Measurements from ENCODE around the gene DTL. TPM values are rescaled to one million over a fixed set of nuclear protein-coding genes. Genes with fewer than 3 reads are reported as not detected.
A peak's percentile ranks its signal among the peaks of the same experiment; 100 is the strongest.

DTL gene
- 26.7 TPM for total RNA-seq (2021; ENCODE audit: unreplicated experiment)
- polyA plus RNA-seq (2012; ENCODE audit: insufficient read length): 7.8 TPM
- Bru-seq, nascent RNA: percentile 90 among the genes with signal in this experiment
- percentile 82 among the genes with signal in this experiment for BruChase-seq, experiment 1, labeled RNA remaining after a 2-hour chase
- percentile 70 among the genes with signal in this experiment for BruChase-seq, experiment 2, labeled RNA remaining after a 6-hour chase
- long read RNA-seq, full-length matches to known transcripts: 24 of 59 reads
- long read RNA-seq, partial matches to known transcripts: 30 of 59 reads
- long read RNA-seq, other reads (novel, unspliced or antisense): 5 of 59 reads

- Histone ChIP-seq H3K9me3 (ENCODE audit: control insufficient read depth, insufficient read depth, low read depth, low read length) (no peaks in the 10 kb centered on the region), H3K27me3 (ENCODE audit: control insufficient read depth, insufficient read depth, low read length) (no peaks in the 10 kb centered on the region), H3K4me1 (ENCODE audit: control insufficient read depth, insufficient read depth, low read length) (peaks cover 61% of the 10 kb centered on the region), H3K4me3 (ENCODE audit: low read depth in 2 of 2, low read length in 2 of 2) (peak within 1 kb of the TSS; percentile 94 to 97), H3K36me3 (ENCODE audit: control insufficient read depth, insufficient read depth, low read length) (peaks cover 14% of the 10 kb centered on the region), H3K27ac (ENCODE audit: low read length) (peak within 1 kb of the TSS; percentile 97)
- ChIA-PET CTCF (interaction anchor here (0.5 to 1.3 kb wide), 11 partner anchors 22 to 797 kb away, joined by 3 to 13 read pairs (median 3); no protein-coding TSS in a partner anchor), POLR2A (interaction anchor here (0.6 to 1.4 kb wide), 5 partner anchors 13 to 355 kb away, joined by 3 to 4 read pairs (median 3); no protein-coding TSS in a partner anchor)
- ATAC-seq (peak; percentile 94), DNase-seq (ENCODE audit: low read depth, low spot score) (peak; percentile 97)
- intact Hi-C loops (cut with micrococcal nuclease; ENCODE audit: unreplicated experiment): loop anchor here (10.0 kb wide), 1 partner anchor 350 kb away; no protein-coding TSS in a partner anchor
- in situ Hi-C loops (cut with HindIII; ENCODE audit: low pct_unique_long_range_greater_than_20kb, low sequenced_read_pairs): no loop called here
- TF ChIP-seq CTCF (IDR thresholded peaks at IDR 0.05) (peak; percentile 98), SIN3A (IDR thresholded peaks at IDR 0.05; ENCODE audit: borderline replicate concordance, insufficient read depth, low read depth, low read length) (peak; percentile 100), TCF7L2 (IDR thresholded peaks at IDR 0.05; ENCODE audit: low read depth, low read length) (no peak), REST (IDR thresholded peaks at IDR 0.05; ENCODE audit: insufficient read depth in 1 of 2, low read depth in 2 of 2, low read length in 1 of 2) (0 out of 4 replicates have a peak, but pooled peaks of 1 of the 2 experiments have one; percentile 25), POLR2AphosphoS5 (IDR thresholded peaks at IDR 0.05; ENCODE audit: low read depth, low read length) (peak; percentile 95)
- BruUV-seq (replicated peaks): TSS peak; percentile 83
These were observed at the start of gene DTL, which contains the start of gene INTS7 for GRCh38 chr1:212035123-212035834. Gene DTL (plus strand): TSS chr1:212035748. CDS start chr1:212035891, 143 bp downstream. Gene INTS7 (minus strand): TSS chr1:212035557. CDS start chr1:212035437, 120 bp downstream.

GRCh38 chr1:211986628-211987254 is 48.8 kb upstream of the DTL start:
- H3K36me3 ChIP-seq (ENCODE audit: control insufficient read depth, insufficient read depth, low read length): peaks cover 23% of the 10 kb centered on the region
- no peak for ATAC-seq
- no peak for TF ChIP-seq CTCF (IDR thresholded peaks at IDR 0.05)
- TF ChIP-seq REST (IDR thresholded peaks at IDR 0.05; ENCODE audit: insufficient read depth in 1 of 2, low read depth in 2 of 2, low read length in 1 of 2): no peak
- TF ChIP-seq TCF7L2 (IDR thresholded peaks at IDR 0.05; ENCODE audit: low read depth, low read length): no peak
- no peak overlapping the region for H3K4me3 ChIP-seq (ENCODE audit: low read depth in 2 of 2, low read length in 2 of 2)
- H3K4me1 ChIP-seq (ENCODE audit: control insufficient read depth, insufficient read depth, low read length): no peaks in the 10 kb centered on the region
- intact Hi-C loops (cut with micrococcal nuclease; ENCODE audit: unreplicated experiment) (no loop called here), in situ Hi-C loops (cut with HindIII; ENCODE audit: low pct_unique_long_range_greater_than_20kb, low sequenced_read_pairs) (no loop called here)
- H3K9me3 ChIP-seq (ENCODE audit: control insufficient read depth, insufficient read depth, low read depth, low read length): no peaks in the 10 kb centered on the region
- POLR2A ChIA-PET: no interaction called here
- H3K27ac ChIP-seq (ENCODE audit: low read length): no peak overlapping the region
- DNase-seq (ENCODE audit: low read depth, low spot score): no peak
- no TSS peak for BruUV-seq (replicated peaks)
- H3K27me3 ChIP-seq (ENCODE audit: control insufficient read depth, insufficient read depth, low read length): no peaks in the 10 kb centered on the region
- CTCF ChIA-PET: no interaction called here
